Astrocyte of the cerebellum (primary cell): Measurements from ENCODE around the gene TINAG.

ENCODE experiments used
- DNase-seq: peaks from one replicate; pipeline ENCODE4 v3.0.0-alpha.2; 2011; ENCODE audit warnings: low read depth
- H3K4me3 ChIP-seq: 2 replicates; pipeline ENCODE4 v1.5.1; 2011; ENCODE audit warnings: mild to moderate bottlenecking, low read depth, low read length, moderate library complexity
- in situ Hi-C: cut with HindIII; loops from 2 replicates; pipeline ENCODE4 v1.10.0; 2017; ENCODE audit warnings: low sequenced_read_pairs
- TF ChIP-seq, protein P1 (sequence below): IDR thresholded peaks from 2 replicates; pipeline ENCODE4 v1.5.1; 2012; ENCODE audit warnings: low read length, low read depth, moderate library complexity, mild to moderate bottlenecking; ENCODE audit errors: missing control alignments

TINAG gene, protein sequence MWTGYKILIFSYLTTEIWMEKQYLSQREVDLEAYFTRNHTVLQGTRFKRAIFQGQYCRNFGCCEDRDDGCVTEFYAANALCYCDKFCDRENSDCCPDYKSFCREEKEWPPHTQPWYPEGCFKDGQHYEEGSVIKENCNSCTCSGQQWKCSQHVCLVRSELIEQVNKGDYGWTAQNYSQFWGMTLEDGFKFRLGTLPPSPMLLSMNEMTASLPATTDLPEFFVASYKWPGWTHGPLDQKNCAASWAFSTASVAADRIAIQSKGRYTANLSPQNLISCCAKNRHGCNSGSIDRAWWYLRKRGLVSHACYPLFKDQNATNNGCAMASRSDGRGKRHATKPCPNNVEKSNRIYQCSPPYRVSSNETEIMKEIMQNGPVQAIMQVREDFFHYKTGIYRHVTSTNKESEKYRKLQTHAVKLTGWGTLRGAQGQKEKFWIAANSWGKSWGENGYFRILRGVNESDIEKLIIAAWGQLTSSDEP

DNA sequence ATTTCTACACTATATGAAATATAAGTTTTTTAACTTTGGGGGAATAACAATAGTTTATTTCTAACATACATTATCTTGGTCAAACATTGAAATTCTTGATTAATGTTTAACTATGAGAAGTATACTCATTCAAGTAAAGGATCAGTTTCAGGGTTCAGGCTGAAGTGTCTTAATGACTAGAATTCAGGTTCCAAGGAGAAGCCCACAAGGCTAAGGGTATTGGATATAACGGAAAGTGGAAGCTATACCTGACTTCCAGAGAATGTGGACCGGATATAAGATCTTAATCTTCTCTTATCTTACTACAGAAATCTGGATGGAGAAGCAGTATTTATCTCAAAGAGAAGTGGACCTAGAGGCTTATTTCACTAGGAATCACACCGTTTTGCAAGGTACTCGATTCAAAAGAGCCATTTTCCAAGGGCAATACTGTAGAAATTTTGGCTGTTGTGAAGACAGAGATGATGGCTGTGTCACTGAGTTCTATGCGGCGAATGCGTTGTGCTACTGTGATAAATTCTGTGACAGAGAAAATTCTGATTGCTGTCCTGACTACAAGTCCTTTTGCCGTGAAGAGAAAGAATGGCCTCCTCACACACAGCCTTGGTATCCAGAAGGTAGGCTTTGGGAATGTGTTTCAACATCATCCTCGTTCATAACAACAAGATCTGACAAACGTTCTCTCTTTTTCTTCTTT lies at the start of gene TINAG:
TINAG (plus strand) TSS at position 153 of the 697 bp plus-strand sequence; CDS start at position 263, 110 bp downstream.
- TF ChIP-seq, protein P1, sequence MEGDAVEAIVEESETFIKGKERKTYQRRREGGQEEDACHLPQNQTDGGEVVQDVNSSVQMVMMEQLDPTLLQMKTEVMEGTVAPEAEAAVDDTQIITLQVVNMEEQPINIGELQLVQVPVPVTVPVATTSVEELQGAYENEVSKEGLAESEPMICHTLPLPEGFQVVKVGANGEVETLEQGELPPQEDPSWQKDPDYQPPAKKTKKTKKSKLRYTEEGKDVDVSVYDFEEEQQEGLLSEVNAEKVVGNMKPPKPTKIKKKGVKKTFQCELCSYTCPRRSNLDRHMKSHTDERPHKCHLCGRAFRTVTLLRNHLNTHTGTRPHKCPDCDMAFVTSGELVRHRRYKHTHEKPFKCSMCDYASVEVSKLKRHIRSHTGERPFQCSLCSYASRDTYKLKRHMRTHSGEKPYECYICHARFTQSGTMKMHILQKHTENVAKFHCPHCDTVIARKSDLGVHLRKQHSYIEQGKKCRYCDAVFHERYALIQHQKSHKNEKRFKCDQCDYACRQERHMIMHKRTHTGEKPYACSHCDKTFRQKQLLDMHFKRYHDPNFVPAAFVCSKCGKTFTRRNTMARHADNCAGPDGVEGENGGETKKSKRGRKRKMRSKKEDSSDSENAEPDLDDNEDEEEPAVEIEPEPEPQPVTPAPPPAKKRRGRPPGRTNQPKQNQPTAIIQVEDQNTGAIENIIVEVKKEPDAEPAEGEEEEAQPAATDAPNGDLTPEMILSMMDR, result no peak
- no peak for DNase-seq
- no peak within 1 kb of the TSS for H3K4me3 ChIP-seq
- in situ Hi-C loops, result no loop called here

DNA sequence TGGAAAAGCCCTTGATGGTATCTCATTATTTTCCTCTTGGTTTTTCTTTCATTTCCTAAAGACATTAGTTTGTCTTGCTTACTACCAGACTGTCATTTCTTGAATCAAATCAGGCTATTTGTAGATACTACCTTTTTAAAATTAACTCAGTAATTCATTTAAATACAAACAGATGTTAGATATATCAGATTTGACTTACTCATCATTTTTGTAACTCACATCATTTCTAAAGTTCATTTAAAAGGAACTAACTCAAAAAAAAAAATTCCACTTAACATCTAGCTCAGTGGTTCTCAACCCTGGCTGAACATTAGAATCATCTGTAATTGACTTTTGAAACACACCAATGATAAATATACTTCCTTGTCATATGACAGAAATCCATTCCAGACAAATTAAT lies 48.2 kb upstream of the TINAG start:
- no peak overlapping the region for H3K4me3 ChIP-seq
- in situ Hi-C loops, result no loop called here
- DNase-seq, result no peak
- TF ChIP-seq, protein P1, result no peak

DNA sequence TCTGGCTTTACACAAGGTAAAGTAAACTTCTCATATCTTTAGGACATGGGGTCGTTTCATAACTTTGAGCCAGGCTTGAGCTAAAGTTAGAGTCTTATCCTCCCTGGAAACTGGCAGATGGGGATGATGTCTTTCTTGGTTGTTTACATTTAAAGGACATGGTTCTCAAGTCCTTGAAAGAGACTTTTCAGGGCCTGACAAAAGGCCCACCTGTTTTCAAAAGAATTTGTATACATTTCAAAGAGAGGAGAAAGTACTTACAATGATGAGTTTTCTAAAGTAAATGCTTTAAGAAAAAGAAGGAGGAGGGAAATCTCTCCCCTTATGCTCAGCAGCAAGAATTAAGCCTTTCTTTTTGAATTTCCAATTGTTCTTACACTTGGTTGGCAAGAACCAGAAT lies 45.7 kb upstream of the TINAG start:
- TF ChIP-seq, protein P1, result no peak
- DNase-seq, result no peak
- no peak overlapping the region for H3K4me3 ChIP-seq
- in situ Hi-C loops, result no loop called here

DNA sequence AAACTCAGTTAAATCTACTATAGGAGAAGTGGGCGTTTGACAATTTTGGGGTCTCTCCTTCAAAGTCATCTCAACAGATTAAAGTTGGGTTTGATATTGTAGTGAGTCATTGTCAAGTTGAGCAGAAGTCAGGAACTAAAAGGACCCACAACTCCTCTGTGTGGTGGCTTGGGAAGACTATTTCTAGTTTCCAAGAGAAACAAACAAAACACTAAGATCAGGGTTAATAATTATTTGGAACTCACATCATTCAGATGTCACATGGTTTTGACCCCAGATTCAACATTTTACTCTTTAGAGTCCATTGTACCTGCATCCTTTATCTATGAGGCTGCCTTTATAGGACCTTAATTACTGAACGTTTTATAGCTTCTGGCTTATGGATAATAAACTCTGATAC lies 45.3 kb upstream of the TINAG start:
- TF ChIP-seq, protein P1, result no peak
- H3K4me3 ChIP-seq, result no peak overlapping the region
- in situ Hi-C loops, result no loop called here
- DNase-seq, result no peak

DNA sequence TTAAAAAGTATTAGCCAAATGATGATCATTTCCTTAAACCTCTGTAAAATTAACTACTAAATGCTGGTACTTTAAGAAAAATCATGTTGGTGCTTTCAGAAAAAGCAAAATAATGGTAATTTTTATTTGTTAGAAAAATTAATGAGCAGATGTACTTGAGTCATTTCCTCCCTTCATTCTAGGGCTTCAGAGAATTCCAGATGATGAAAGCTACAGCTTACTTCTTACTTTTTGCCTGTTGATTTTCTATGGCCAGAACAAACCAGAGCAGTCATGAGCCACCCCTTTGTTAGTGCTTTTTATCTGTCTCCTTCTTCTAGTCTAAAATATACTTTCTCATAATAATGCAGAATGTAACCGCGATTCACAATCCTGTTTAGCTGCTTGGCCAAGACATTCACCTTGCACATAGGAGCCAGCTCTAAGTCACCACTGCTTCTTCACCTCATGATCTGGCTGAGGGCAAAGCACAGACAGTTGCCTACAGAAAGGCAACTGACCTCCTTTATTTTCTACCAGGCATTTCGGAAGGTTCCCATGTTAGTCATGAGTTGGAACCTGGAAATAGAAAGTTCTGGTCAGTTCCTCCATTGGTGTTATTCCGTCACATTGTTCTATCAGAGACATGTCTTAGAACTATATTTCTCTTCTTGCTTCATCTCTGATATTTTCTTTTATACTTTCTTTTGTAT lies 43.5 kb upstream of the TINAG start:
- in situ Hi-C loops, result no loop called here
- TF ChIP-seq, protein P1, result no peak
- no peak overlapping the region for H3K4me3 ChIP-seq
- no peak for DNase-seq

DNA sequence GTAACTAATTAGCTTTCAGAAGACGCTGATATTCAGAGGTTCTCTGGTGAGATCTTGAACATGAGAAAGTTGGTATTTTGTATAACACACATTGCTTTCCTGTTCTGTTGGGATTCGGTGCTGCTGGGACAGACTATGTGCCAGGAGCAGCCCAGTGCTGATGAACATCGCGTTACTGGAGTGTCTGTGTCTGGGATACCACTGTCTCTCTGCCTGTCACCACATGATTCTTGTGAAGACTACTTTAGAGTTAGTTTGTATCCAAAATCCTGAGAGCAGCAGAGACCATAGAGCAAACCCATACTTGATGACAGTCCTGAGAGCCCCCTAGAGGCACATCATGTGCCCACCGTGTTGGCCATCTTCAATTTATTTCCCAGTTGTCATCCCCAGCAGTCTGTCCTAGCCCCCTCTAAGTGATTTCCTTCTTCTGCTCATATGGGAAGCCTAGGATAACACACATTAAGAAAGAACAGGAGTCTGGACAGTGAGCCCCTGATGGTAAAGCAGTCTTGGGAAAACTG lies 41.8 kb upstream of the TINAG start:
- in situ Hi-C loops, result no loop called here
- no peak for DNase-seq
- no peak overlapping the region for H3K4me3 ChIP-seq
- TF ChIP-seq, protein P1, result no peak
